ENCODE results near the gene N4BP3. TPM values are rescaled to one million over a fixed set of nuclear protein-coding genes. Genes with fewer than 3 reads are reported as not detected.
A peak's percentile ranks its signal among the peaks of the same experiment; 100 is the strongest.

N4BP3 gene
- total RNA-seq, 1 donor from 2014 or later = 22.1 TPM

- no peak for DNase-seq
Measured at GRCh38 chr5:178150977-178151734, 37.8 kb downstream of the N4BP3 start.

- DNase-seq = no peak
Measured at GRCh38 chr5:178152491-178153444, 39.4 kb downstream of the N4BP3 start.

- peak; percentile 100 for DNase-seq
Measured at GRCh38 chr5:178153530-178154340, 40.4 kb downstream of the N4BP3 start, which contains the start of gene NHP2. TSS of gene NHP2 (minus strand) at chr5:178153885. CDS start at chr5:178153817, 68 bp downstream.

GRCh38 chr5:178155065-178155464, 41.7 kb downstream of the N4BP3 start:
- DNase-seq = no peak

GRCh38 chr5:178160176-178160575, 46.8 kb downstream of the N4BP3 start:
- no peak for DNase-seq

GRCh38 chr5:178162481-178162880, 49.1 kb downstream of the N4BP3 start:
- DNase-seq = no peak

GRCh38 chr5:178163772-178164735, 50.7 kb downstream of the N4BP3 start:
- DNase-seq = peak; percentile 92

GRCh38 chr5:178165581-178165980, 52.2 kb downstream of the N4BP3 start:
- DNase-seq = no peak

GRCh38 chr5:178170455-178170854, 57.1 kb downstream of the N4BP3 start:
- DNase-seq = no peak

GRCh38 chr5:178174456-178174855, 61.1 kb downstream of the N4BP3 start:
- no peak for DNase-seq

Other genes with a start within 250 kb of the N4BP3 start
- gene PROP1, start 117.3 kb upstream of the N4BP3 start, total RNA-seq = not detected
- 38.6 TPM for gene RMND5B, start 17.5 kb downstream of the N4BP3 start, total RNA-seq
- gene NHP2, start 40.4 kb downstream of the N4BP3 start, total RNA-seq = 139 TPM
- not detected for gene GMCL2, start 73.8 kb downstream of the N4BP3 start, total RNA-seq
- 57.2 TPM for gene HNRNPAB, start 91.0 kb downstream of the N4BP3 start, total RNA-seq
- 39.8 TPM for gene PHYKPL, start 119.3 kb downstream of the N4BP3 start, total RNA-seq